ENCODE data around the gene POLRMT. TPM values are rescaled to one million over a fixed set of nuclear protein-coding genes. Genes with fewer than 3 reads are reported as not detected.
"Not testable (repeated sequence)": the region's sequence is repeated elsewhere in the genome, so short reads cannot be mapped to it uniquely, and the experiment has no call there.

POLRMT gene
- total RNA-seq, 1 experiment from 2014 or later = 104 TPM

- H2BK15ac ChIP-seq (ENCODE audit: low read depth, low read length); H3T11ph ChIP-seq (ENCODE audit: low read length); H3K36me3 Mint-ChIP-seq (ENCODE audit: insufficient read depth in 1 of 3, low read depth in 3 of 3); H4K20me1 ChIP-seq (ENCODE audit: control insufficient read depth, insufficient read depth, insufficient read length); H3K4ac ChIP-seq (ENCODE audit: low read depth, low read length); DNase-seq; H2AK5ac ChIP-seq (ENCODE audit: insufficient read length, low read length); H4K8ac ChIP-seq (replicated peaks; ENCODE audit: insufficient read length, low read depth, low read length); H2BK20ac ChIP-seq (ENCODE audit: low read depth, low read length, poor library complexity, severe bottlenecking); H3K4me3 Mint-ChIP-seq; H3K56ac ChIP-seq (ENCODE audit: insufficient read length, low read depth, low read length); H4K91ac ChIP-seq (ENCODE audit: insufficient read length, low read depth, low read length); H3K27me3 ChIP-seq (ENCODE audit: insufficient read depth, low read length); H3K23me2 ChIP-seq (ENCODE audit: insufficient read length, low read depth, low read length, poor library complexity, severe bottlenecking); H3K23ac ChIP-seq (ENCODE audit: insufficient read length, low read depth, low read length); H2BK5ac ChIP-seq (ENCODE audit: insufficient read length, low read length); H3K27ac ChIP-seq (ENCODE audit: insufficient read length, low read depth, low read length); H2AFZ ChIP-seq (ENCODE audit: low read length); H3K79me2 ChIP-seq (ENCODE audit: insufficient read depth, low read length); H3K79me1 ChIP-seq (ENCODE audit: insufficient read depth, low read depth, low read length, poor library complexity, severe bottlenecking); H2BK120ac ChIP-seq (ENCODE audit: low read depth, low read length, poor library complexity, severe bottlenecking); H3K18ac ChIP-seq (ENCODE audit: insufficient read length, low read depth, low read length); H3K4me1 ChIP-seq (ENCODE audit: insufficient read depth, low read length); H3K4me1 Mint-ChIP-seq; H3K9ac ChIP-seq (ENCODE audit: extremely low read depth, insufficient read length, low read length); H3K27ac Mint-ChIP-seq; H3K9me3 ChIP-seq (ENCODE audit: control insufficient read depth, low read depth, low read length); H2BK12ac ChIP-seq (ENCODE audit: insufficient read length, low read depth, low read length); H3K14ac ChIP-seq (ENCODE audit: insufficient read depth, low read length); H4K5ac ChIP-seq (ENCODE audit: insufficient read length, low read depth, low read length); H3K4me2 ChIP-seq (ENCODE audit: insufficient read depth, insufficient read length, low read length): not testable (repeated sequence)
- Mint-ChIP-seq H3K9me3 (peaks cover 10 to 14% of the 10 kb centered on the region in 2 experiments), H3K27me3 (ENCODE audit: low read depth) (peaks cover 33% of the 10 kb centered on the region)
- WGBS (ENCODE audit: extremely low coverage, insufficient read length, low lambda C conversion rate) = no CpG with 5 or more reads among the region's 38 CpGs
These were observed 33.7 kb upstream of the POLRMT start for GRCh38 chr19:666985-667573.
